Spleen (tissue), 11 donors: ENCODE results near the gene NCOA7. TPM values are rescaled to one million over a fixed set of nuclear protein-coding genes. Genes with fewer than 3 reads are reported as not detected.

Experiments
- DNase-seq: peaks from one replicate; pipeline ENCODE4 v3.0.0-alpha.2; 2020
- H3K27ac ChIP-seq, 8 donors: fragments of 200-600 bp; sonication (generic) in 7 of 8; 1 replicate in 4 of 8; 2 replicates in 4 of 8; pipeline versions ENCODE4 v1.5.0 to v1.8.0; 2016 to 2021; ENCODE audit warnings: inconsistent platforms in 4 of 8, mild to moderate bottlenecking in 4 of 8, moderate library complexity in 1 of 8
- H3K27me3 ChIP-seq, 7 donors: fragments of 200-600 bp; sonication (generic) in 6 of 7; replicated peaks in 1 of 7; 1 replicate in 4 of 7; 2 replicates in 3 of 7; pipeline versions ENCODE4 v1.5.0 to v1.8.0; 2016 to 2021; ENCODE audit warnings: inconsistent platforms in 3 of 7, mild to moderate bottlenecking in 1 of 7
- H3K36me3 ChIP-seq, 6 donors: fragments of 200-600 bp; sonication (generic) in 5 of 6; 1 replicate in 4 of 6; 2 replicates in 2 of 6; pipeline versions ENCODE4 v1.5.0 to v1.8.0; 2016 to 2021; ENCODE audit warnings: inconsistent platforms in 2 of 6
- H3K4me1 ChIP-seq, 6 donors: fragments of 200-600 bp; sonication (generic) in 5 of 6; 1 replicate in 3 of 6; 2 replicates in 3 of 6; pipeline versions ENCODE4 v1.5.0 to v1.8.0; 2016 to 2021; ENCODE audit warnings: inconsistent platforms in 3 of 6
- H3K4me3 ChIP-seq, 8 donors: fragments of 200-600 bp; sonication (generic) in 7 of 8; 1 replicate in 4 of 8; 2 replicates in 4 of 8; pipeline versions ENCODE4 v1.5.0 to v1.8.0; 2016 to 2021; ENCODE audit warnings: inconsistent platforms in 4 of 8, mild to moderate bottlenecking in 4 of 8, moderate library complexity in 2 of 8
- H3K9me3 ChIP-seq, 8 donors: fragments of 200-600 bp; sonication (generic) in 7 of 8; 1 replicate in 4 of 8; 2 replicates in 4 of 8; pipeline versions ENCODE4 v1.5.0 to v1.8.0; 2016 to 2021; ENCODE audit warnings: inconsistent platforms in 4 of 8
- CTCF ChIP-seq, 11 experiments: fragments of 200-600 bp in 7 of 11; fragments of 450-650 bp in 4 of 11; sonication (generic) in 4 of 11; IDR thresholded peaks in 8 of 11; conservative IDR thresholded peaks in 3 of 11; 1 replicate in 7 of 11; 2 replicates in 4 of 11; pipeline versions ENCODE4 v1.4.0 to v1.8.0; 2016 to 2021; ENCODE audit warnings: antibody characterized with exemption in 11 of 11, inconsistent platforms in 4 of 11, mild to moderate bottlenecking in 1 of 11
- POLR2A ChIP-seq, 3 donors: fragments of 450-650 bp; IDR thresholded peaks; one replicate each; pipeline ENCODE4 v1.5.1; 2017; ENCODE audit warnings: antibody characterized with exemption in 3 of 3, mild to moderate bottlenecking in 1 of 3
- POLR2AphosphoS5 ChIP-seq, 3 donors: sonication (generic); formaldehyde crosslinking; IDR thresholded peaks; one replicate each; pipeline ENCODE4 v1.5.1; 2017; ENCODE audit warnings: antibody characterized with exemption in 3 of 3
- WGBS, 5 donors: extraction: QIAGEN DNeasy Blood & Tissue Kit in 3 of 5; methylation state at CpG; one replicate each; pipeline versions ENCODE4 v1.1.5 to v1.1.7; 2013 to 2018; 5-methylcytosine and 5-hydroxymethylcytosine counted together
- intact Hi-C: fragments of 100-400 bp; cut with DNase I; formaldehyde crosslinking; loops from one replicate; pipeline ENCODE4 v1.15.0; 2023; ENCODE audit warnings: low total_unique reads
- polyA plus RNA-seq, 3 donors: library from polyadenylated mRNA; stranded (reverse); fragments of 200-250 nt; gene quantifications; one replicate each; pipeline ENCODE4 v1.2.1, GENCODE V29; 2013
- total RNA-seq, 7 donors: library from RNA; depleted of rRNA in 3 of 7; stranded (reverse); fragments of >200 nt in 3 of 7; fragmentation: NEBNext Ultra II Directional in 4 of 7; extraction: Animal tissue kit (Norgen Biotek cat#: 25700) in 4 of 7; gene quantifications; one replicate each; pipeline versions ENCODE4 v1.1.0 to v1.2.1, GENCODE V29; 2016 to 2021
- donor health status: healthy with polysubstance abuse.
- donor health status: DM: no; HTN: no; CAD: no; lungs with moderate emphysema.
- donor health status: DM: no; HTN: no; CAD: no.
- donor health status: Bipolar disorder and iron deficiency.
- donor health status: healthy.
- donor health status: DM: no; HTN: no; CAD: no.
- donor health status: DM: yes; HTN: yes; CAD: no.

NCOA7 gene
- total and polyA plus RNA-seq, 10 donors: 11.8 to 84.3 (median 43.1) TPM

DNA sequence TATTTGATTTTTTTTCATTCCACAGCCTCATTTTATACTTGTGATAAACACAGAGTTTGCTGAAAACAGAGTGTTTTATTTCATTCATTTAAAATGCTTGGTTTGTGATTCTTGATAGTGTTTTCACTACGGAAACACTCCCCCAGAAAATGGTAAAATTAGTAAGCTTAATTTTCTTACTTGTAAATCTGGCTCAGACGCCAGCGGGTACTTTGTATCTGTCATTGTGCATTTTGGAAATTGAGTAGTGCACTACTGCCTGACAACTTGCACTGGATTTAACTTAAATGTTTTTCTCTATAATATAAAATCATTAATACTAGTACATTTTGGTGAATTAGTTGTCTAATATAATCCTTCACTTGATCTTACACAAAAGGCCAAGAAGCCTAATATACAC, 128.9 kb downstream of the NCOA7 start:
- Histone ChIP-seq H3K36me3 (peaks cover 4 to 76% (median 57%) of the 10 kb centered on the region in 6 donors), H3K4me3 (peak overlapping the region in 6 of 8 donors; percentile 6 to 57 (median 18)), H3K4me1 (peaks cover 5 to 60% (median 40%) of the 10 kb centered on the region in 6 donors), H3K27me3 (no peaks in the 10 kb centered on the region), H3K27ac (peak overlapping the region; percentile 49 to 86 (median 78)), H3K9me3 (no peaks in the 10 kb centered on the region)
- WGBS, 5 donors: 23 to 44% (median 29%) methylated on average over 3 of the region's 3 CpGs
- no peak for TF ChIP-seq POLR2AphosphoS5 (IDR thresholded peaks at IDR 0.05)
- TF ChIP-seq CTCF (IDR thresholded peaks at IDR 0.05 in 8 of 11, conservative IDR thresholded peaks at IDR 0.05 in 3 of 11): no peak
- no peak for TF ChIP-seq POLR2A (IDR thresholded peaks at IDR 0.05)
- intact Hi-C loops: no loop called here
- DNase-seq: no peak

- TF ChIP-seq POLR2AphosphoS5 (IDR thresholded peaks at IDR 0.05): no peak
- no peak for TF ChIP-seq CTCF (IDR thresholded peaks at IDR 0.05 in 8 of 11, conservative IDR thresholded peaks at IDR 0.05 in 3 of 11)
- no peak for TF ChIP-seq POLR2A (IDR thresholded peaks at IDR 0.05)
- peaks cover 5 to 67% (median 44%) of the 10 kb centered on the region in 6 donors for H3K4me1 ChIP-seq
- intact Hi-C loops: no loop called here
- WGBS, 5 donors: 93 to 96% (median 95%) methylated on average over 8 of the region's 8 CpGs
- peaks cover 4 to 74% (median 45%) of the 10 kb centered on the region in 6 donors for H3K36me3 ChIP-seq
- DNase-seq: no peak
- no peaks in the 10 kb centered on the region for H3K27me3 ChIP-seq
- H3K9me3 ChIP-seq: no peaks in the 10 kb centered on the region
- H3K4me3 ChIP-seq: no peak overlapping the region
- H3K27ac ChIP-seq: no peak overlapping the region
Observed at GRCh38 chr6:125922322-125922860, 131.6 kb downstream of the NCOA7 start.

GRCh38 chr6:125923366-125923877, 132.7 kb downstream of the NCOA7 start:
- H3K4me3 ChIP-seq: no peak overlapping the region
- H3K27me3 ChIP-seq: no peaks in the 10 kb centered on the region
- peaks cover 2 to 69% (median 45%) of the 10 kb centered on the region in 6 donors for H3K4me1 ChIP-seq
- peaks cover 4 to 77% (median 50%) of the 10 kb centered on the region in 6 donors for H3K36me3 ChIP-seq
- WGBS, 5 donors: 49 to 66% (median 51%) methylated on average over 4 of the region's 4 CpGs
- no peaks in the 10 kb centered on the region for H3K9me3 ChIP-seq
- intact Hi-C loops: no loop called here
- no peak for DNase-seq
- TF ChIP-seq CTCF (IDR thresholded peaks at IDR 0.05 in 8 of 11, conservative IDR thresholded peaks at IDR 0.05 in 3 of 11) (no peak), POLR2A (IDR thresholded peaks at IDR 0.05) (no peak), POLR2AphosphoS5 (IDR thresholded peaks at IDR 0.05) (no peak)
- peak overlapping the region in 3 of 8 donors; percentile 24 to 68 (median 34) for H3K27ac ChIP-seq

DNA sequence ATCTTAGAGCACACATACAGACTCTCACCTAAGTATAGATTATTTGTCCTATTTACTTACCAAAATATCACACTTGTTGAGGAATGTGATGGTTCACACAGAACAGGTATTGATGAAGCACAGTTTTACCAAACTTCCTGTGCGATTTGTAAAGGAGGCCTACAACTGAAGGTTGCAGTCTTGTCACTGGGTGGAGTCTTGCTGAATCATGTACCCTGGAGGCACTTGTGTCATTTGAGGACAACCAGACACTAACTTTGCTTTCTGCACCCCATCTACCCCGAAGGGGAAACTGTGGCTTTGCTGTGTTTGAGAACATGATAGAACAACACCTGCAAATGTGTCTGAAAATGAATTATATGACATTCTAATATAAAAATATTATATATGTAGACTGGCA, 133.4 kb downstream of the NCOA7 start:
- intact Hi-C loops: no loop called here
- 20 to 43% (median 32%) methylated on average over 2 of the region's 2 CpGs for WGBS, 5 donors
- no peak overlapping the region for H3K4me3 ChIP-seq
- H3K36me3 ChIP-seq: peaks cover 4 to 84% (median 56%) of the 10 kb centered on the region in 6 donors
- H3K4me1 ChIP-seq: peaks cover 0 to 61% (median 37%) of the 10 kb centered on the region in 6 donors
- no peaks in the 10 kb centered on the region for H3K9me3 ChIP-seq
- H3K27ac ChIP-seq: peak overlapping the region in 5 of 8 donors; percentile 4 to 68 (median 24)
- TF ChIP-seq POLR2A (IDR thresholded peaks at IDR 0.05) (no peak), POLR2AphosphoS5 (IDR thresholded peaks at IDR 0.05) (no peak), CTCF (IDR thresholded peaks at IDR 0.05 in 8 of 11, conservative IDR thresholded peaks at IDR 0.05 in 3 of 11) (no peak)
- no peak for DNase-seq
- no peaks in the 10 kb centered on the region for H3K27me3 ChIP-seq
